Activated naive CD8-positive, alpha-beta T cell treated with anti-CD3 and anti-CD28 coated beads, Interleukin-2, amount 50 U/mL, for 16 hours (primary cell): ENCODE results near the gene NCBP2.
"Not testable (repeated sequence)": the region's sequence is repeated elsewhere in the genome, so short reads cannot be mapped to it uniquely, and the experiment has no call there.

Experiments used
- DNase-seq: peaks from one replicate; pipeline ENCODE4 v3.0.0-alpha.2; 2020; ENCODE audit warnings: low read depth, low spot score

NCBP2 gene

GRCh38 chr3:196968233-196969133 is 26.2 kb upstream of the NCBP2 start, which contains the start of gene PIGZ:
Gene PIGZ (minus strand): TSS chr3:196968833. CDS start chr3:196952031, 16,802 bp downstream.
- DNase-seq = no peak

GRCh38 chr3:196967412-196968232 is 25.3 kb upstream of the NCBP2 start:
- DNase-seq = no peak

GRCh38 chr3:196966526-196967401 is 24.4 kb upstream of the NCBP2 start:
- DNase-seq = no peak

GRCh38 chr3:196965804-196966173 is 23.5 kb upstream of the NCBP2 start:
- DNase-seq = no peak

GRCh38 chr3:196965112-196965803 is 22.9 kb upstream of the NCBP2 start:
- DNase-seq = no peak

- no peak for DNase-seq
Observed at GRCh38 chr3:196963631-196963953, 21.3 kb upstream of the NCBP2 start.

GRCh38 chr3:196962930-196963630 is 20.8 kb upstream of the NCBP2 start:
- DNase-seq = no peak

GRCh38 chr3:196962108-196962929 is 20.0 kb upstream of the NCBP2 start:
- DNase-seq = no peak

- no peak for DNase-seq
Observed at GRCh38 chr3:196954832-196955231, 12.5 kb upstream of the NCBP2 start.

GRCh38 chr3:196951371-196951770 is 9.0 kb upstream of the NCBP2 start:
- DNase-seq = no peak

GRCh38 chr3:196949750-196950149 is 7.4 kb upstream of the NCBP2 start:
- DNase-seq = no peak

GRCh38 chr3:196949285-196949619 is 6.9 kb upstream of the NCBP2 start:
- DNase-seq = no peak

GRCh38 chr3:196948442-196949284 is 6.3 kb upstream of the NCBP2 start:
- no peak for DNase-seq

- DNase-seq = no peak
Observed at GRCh38 chr3:196947860-196948441, 5.6 kb upstream of the NCBP2 start.

GRCh38 chr3:196947136-196947859 is 5.0 kb upstream of the NCBP2 start:
- no peak for DNase-seq

- DNase-seq = not testable (repeated sequence)
Observed at GRCh38 chr3:196944037-196944790, 1.9 kb upstream of the NCBP2 start.

- no peak for DNase-seq
Observed at GRCh38 chr3:196942915-196943277, 568 bp upstream of the NCBP2 start.
